NCI-H2227 (cell line): Measurements from ENCODE around the gene CCDC124.
"Not testable (repeated sequence)": the region's sequence is repeated elsewhere in the genome, so short reads cannot be mapped to it uniquely, and the experiment has no call there.

Experiments
- DNase-seq: peaks from one replicate; lab custom pipeline; 2025; ENCODE audit not compliant: unreplicated experiment; lab: John Stamatoyannopoulos, UW

The CCDC124 gene

DNA sequence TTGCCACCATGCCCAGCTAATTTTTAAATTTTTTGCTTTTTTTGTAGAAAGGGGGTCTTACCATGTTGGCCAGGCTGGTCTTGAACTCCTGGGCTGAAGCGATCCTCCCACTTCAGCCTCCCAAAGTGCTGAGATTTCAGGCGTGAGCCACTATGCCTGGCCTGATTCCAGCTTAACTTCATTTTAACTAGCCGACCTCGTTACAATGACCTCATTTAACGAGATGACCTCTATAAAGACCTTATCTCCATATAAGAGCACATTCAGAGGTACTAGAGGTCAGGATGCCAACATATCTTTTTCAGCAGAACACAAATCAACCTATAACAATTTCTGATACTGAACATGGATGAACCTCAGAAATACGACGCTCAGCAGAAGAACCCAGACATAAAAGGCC, 44.7 kb downstream of the CCDC124 start:
- DNase-seq, result no peak

DNA sequence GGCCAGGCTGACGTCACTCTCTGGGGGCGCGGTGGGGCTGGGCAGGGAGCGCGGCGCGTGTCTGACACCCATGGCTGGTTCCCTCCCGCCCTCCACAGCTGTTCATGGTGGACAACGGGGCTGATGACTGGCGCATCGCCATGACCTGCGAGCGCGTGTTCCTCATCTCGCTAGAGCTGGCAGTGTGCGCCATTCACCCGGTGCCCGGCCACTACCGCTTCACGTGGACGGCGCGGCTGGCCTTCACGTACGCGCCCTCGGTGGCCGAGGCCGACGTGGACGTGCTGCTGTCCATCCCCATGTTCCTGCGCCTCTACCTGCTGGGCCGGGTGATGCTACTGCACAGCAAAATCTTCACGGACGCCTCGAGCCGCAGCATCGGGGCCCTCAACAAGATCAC, 48.8 kb downstream of the CCDC124 start:
- DNase-seq, result no peak

DNA sequence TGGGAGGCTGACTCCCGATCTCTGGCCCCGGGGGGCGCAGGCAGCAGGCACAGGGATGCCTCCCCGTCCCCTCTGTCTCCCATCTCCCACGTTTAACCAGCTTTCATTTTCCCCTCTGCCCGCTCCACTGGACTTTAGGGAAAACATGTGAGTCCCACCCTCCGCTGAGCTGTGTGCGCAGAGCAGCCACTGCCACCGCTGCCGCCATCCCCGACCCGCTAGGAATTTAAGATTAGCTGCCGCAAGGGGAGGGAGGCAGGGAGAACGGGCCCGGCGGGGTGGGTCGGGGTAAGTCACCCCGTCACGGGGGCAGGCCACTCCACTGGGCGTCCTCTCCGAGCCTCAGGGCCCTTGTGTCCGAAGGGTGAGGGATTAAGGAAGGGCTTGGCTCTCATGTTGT, 49.6 kb downstream of the CCDC124 start:
- no peak for DNase-seq

DNA sequence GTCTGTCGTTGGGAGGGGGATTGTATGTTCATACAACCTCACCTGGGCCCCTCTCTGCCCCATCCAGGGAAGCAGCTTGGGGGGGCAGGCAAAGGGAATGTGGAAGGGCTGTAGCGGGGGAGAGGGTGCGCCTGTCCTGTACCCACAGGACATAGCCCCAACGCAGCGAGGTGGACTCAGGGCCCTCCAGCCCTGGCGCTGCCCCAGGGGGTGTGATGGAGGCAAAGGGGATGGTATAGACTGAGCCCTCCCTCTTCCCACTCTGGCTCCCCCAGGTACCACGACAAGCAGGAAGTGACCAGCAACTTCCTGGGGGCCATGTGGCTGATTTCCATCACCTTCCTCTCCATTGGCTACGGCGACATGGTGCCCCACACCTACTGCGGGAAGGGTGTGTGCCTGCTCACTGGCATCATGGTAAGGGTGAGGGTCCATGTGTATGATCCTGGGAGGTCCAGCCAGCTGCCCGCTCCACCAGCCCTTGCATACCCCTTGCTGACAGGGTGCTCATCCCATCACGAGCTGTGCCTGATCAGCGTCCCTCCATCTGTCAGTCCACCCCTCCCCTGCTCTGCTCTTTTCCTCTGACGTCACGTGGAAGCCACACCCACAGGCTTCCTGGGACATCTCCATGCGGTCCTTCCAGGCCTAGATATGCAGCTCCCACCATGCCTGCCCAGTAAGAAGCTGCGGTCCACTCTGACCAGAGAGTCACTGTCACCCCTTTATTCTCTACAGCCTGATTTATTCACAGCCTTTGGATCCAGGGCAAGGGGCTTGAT, 52.4 kb downstream of the CCDC124 start:
- DNase-seq, result no peak

DNA sequence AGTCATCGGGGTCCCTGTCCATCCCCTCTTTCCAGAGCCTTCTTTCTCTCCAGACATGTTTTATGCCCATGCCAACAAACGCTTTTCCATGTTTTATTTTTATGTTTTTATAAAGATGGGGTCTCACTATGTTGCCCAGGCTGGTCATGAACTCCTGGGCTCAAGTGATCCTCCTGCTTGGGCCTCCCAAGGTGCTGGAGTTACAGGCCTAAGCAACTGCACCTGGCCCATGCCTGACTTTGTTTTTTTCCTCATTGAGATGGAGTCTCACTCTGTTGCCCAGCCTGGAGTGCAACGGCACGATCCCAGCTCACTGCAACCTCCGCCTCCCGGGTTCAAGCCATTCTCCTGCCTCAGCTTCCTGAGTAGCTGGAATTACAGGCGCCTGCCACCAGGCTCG, 53.8 kb downstream of the CCDC124 start:
- DNase-seq, result not testable (repeated sequence)

DNA sequence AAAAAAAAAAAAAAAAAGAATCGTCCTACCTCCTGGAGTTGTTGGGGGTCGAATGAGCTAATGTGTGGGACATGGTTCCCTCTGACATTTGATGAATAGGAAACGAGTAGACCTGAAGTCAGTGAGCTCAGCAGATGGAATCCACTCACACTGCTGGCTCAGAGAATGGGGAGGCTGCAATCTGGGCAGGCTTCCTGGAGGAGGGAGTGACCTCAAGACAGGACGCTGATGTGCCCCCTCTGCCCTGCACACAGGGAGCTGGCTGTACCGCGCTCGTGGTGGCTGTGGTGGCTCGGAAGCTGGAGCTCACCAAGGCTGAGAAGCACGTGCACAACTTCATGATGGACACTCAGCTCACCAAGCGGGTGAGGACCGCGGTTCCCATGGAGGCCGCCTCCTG, 55.3 kb downstream of the CCDC124 start:
- no peak for DNase-seq

DNA sequence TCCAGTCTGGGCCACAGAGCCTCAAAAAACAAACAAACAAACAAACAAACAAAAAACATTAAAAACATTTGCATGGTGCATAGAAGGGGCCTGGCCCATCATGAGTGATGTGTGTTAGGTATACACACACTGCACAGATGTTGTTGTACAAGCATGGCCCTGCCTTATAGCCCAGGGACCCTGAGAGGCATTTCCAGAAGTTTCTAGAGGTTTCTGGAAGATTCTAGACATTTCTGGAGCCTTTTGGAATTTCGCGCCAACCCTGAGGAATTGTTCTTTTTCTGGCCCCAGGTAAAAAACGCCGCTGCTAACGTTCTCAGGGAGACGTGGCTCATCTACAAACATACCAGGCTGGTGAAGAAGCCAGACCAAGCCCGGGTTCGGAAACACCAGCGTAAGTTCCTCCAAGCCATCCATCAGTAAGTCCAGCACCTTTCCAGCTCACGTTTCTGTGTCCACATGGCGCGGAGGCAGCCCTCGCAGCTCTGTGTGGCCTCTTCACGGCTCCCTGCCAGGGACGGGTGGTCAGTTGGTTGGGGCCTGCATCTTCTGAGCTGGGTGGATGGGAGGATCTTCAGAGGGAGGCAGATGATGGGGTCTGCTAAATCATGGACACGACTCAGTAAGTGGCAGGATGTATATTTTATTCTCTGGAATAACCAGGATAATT, 56.7 kb downstream of the CCDC124 start:
- DNase-seq, result no peak

DNA sequence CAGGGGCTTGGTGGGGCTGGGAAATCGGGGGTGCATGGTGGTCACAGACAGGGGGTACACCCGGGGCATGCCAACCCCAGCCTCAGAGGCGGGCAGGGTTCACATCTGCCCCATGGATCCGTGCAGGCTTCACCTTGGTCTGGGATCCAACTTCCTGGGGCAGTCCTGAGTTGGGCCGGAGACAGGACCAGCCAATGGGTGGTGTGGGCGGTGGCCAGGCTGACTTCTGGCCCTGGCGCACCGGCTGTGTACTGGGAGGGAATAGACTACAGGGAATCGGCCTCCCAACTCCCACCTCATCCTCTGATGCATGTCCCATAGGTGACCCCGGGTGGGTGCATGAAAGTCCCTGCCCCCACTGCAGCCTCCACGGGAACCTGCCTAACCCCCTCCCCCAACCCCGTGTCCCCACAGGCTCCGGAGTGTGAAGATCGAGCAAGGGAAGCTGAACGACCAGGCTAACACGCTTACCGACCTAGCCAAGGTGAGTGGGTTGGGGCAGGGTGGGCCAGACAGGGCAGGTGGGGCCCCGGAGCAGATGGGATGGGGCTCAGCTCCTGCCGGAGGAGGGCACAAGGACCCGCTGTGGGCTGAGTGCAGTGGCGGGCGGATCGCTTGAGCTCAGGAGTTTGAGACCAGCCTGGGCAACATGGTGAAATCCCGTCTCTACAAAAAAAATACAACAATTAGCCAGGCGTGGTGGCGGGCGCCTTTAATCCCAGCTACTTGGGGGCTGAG, 60.4 kb downstream of the CCDC124 start:
- DNase-seq, result no peak
